ENCODE measurements around the gene SLC10A7. TPM values are rescaled to one million over a fixed set of nuclear protein-coding genes. Genes with fewer than 3 reads are reported as not detected.

The SLC10A7 gene
- total and polyA plus RNA-seq, 2 experiments from 2014 or later, result 0.81 to 4.3 TPM

GRCh38 chr4:146308951-146309350 lies 212.8 kb downstream of the SLC10A7 start:
- Histone ChIP-seq H3K4me3 (no peak overlapping the region), H3K9me2 (ENCODE audit: insufficient read depth) (no peaks in the 10 kb centered on the region), H3K4me1 (ENCODE audit: insufficient read depth) (no peaks in the 10 kb centered on the region), H4K20me1 (replicated peaks; ENCODE audit: insufficient read depth) (no peaks in the 10 kb centered on the region; the same call in 1 of the 2 replicates), H3F3A (replicated peaks; ENCODE audit: low read depth) (no peaks in the 10 kb centered on the region), H3K36me3 (ENCODE audit: insufficient read depth) (no peaks in the 10 kb centered on the region), H3K27ac (ENCODE audit: low read depth) (no peak overlapping the region), H3K4me2 (no peak overlapping the region), H2AFZ (no peak overlapping the region), H3K27me3 (ENCODE audit: insufficient read depth) (no peaks in the 10 kb centered on the region), H3K79me2 (replicated peaks; ENCODE audit: insufficient read depth) (no peaks in the 10 kb centered on the region)
- Mint-ChIP-seq H3K9me3 (no peaks in the 10 kb centered on the region), H3K27me3 (ENCODE audit: insufficient read depth, low read depth, poor library complexity) (no peaks in the 10 kb centered on the region), H3K4me1 (no peaks in the 10 kb centered on the region), H3K27ac (no peak overlapping the region), H3K4me3 (no peak overlapping the region), H3K36me3 (ENCODE audit: low read depth) (no peaks in the 10 kb centered on the region)
- no peak for DNase-seq (ENCODE audit: low spot score)
- no peak for ATAC-seq
- TF ChIP-seq REST (IDR thresholded peaks at IDR 0.05; ENCODE audit: unreplicated experiment), result no peak
- TF ChIP-seq NANOG (IDR thresholded peaks at IDR 0.05; ENCODE audit: borderline replicate concordance), result no peak
- TF ChIP-seq ETS1 (IDR thresholded peaks at IDR 0.05), result no peak
- TF ChIP-seq POLR2AphosphoS5 (IDR thresholded peaks at IDR 0.05; ENCODE audit: low read depth), result no peak
- no peak for TF ChIP-seq EZH2 (IDR thresholded peaks at IDR 0.05; ENCODE audit: low read depth, unreplicated experiment)
- TF ChIP-seq ZNF331 (CRISPR knock-in tag; IDR thresholded peaks at IDR 0.05; ENCODE audit: low read depth), result no peak
- no peak for TF ChIP-seq JUNB (IDR thresholded peaks at IDR 0.05; ENCODE audit: unreplicated experiment)
- TF ChIP-seq STAT1 (IDR thresholded peaks at IDR 0.05; ENCODE audit: unreplicated experiment), result no peak

GRCh38 chr4:146302822-146303221 lies 218.9 kb downstream of the SLC10A7 start:
- H3K27me3 Mint-ChIP-seq (ENCODE audit: insufficient read depth, low read depth, poor library complexity), result no peaks in the 10 kb centered on the region
- ATAC-seq, result no peak
- no peaks in the 10 kb centered on the region for H3K4me1 Mint-ChIP-seq
- TF ChIP-seq EZH2phosphoT487 (IDR thresholded peaks at IDR 0.05; ENCODE audit: unreplicated experiment) (no peak), ETS1 (IDR thresholded peaks at IDR 0.05) (no peak), STAT1 (IDR thresholded peaks at IDR 0.05; ENCODE audit: unreplicated experiment) (no peak), ZNF331 (CRISPR knock-in tag; IDR thresholded peaks at IDR 0.05; ENCODE audit: low read depth) (no peak), CREB1 (CRISPR knock-in tag; IDR thresholded peaks at IDR 0.05; ENCODE audit: low read depth) (no peak), NANOG (IDR thresholded peaks at IDR 0.05; ENCODE audit: borderline replicate concordance) (no peak)

More at GRCh38 chr4:146302822-146303221, 218.9 kb downstream of the SLC10A7 start:
- H3F3A ChIP-seq (replicated peaks; ENCODE audit: low read depth), result no peaks in the 10 kb centered on the region
- Mint-ChIP-seq H3K36me3 (ENCODE audit: low read depth) (no peaks in the 10 kb centered on the region), H3K27ac (no peak overlapping the region), H3K4me3 (no peak overlapping the region), H3K9me3 (no peaks in the 10 kb centered on the region)
- H2AFZ ChIP-seq, result no peak overlapping the region
- no peaks in the 10 kb centered on the region for H3K36me3 ChIP-seq (ENCODE audit: insufficient read depth)
- no peaks in the 10 kb centered on the region for H3K9me2 ChIP-seq (ENCODE audit: insufficient read depth)
- no peak overlapping the region for H3K4me3 ChIP-seq
- H3K4me2 ChIP-seq, result no peak overlapping the region
- H3K27ac ChIP-seq (ENCODE audit: low read depth), result no peak overlapping the region
- H4K20me1 ChIP-seq (replicated peaks; ENCODE audit: insufficient read depth), result no peaks in the 10 kb centered on the region
- H3K79me2 ChIP-seq (replicated peaks; ENCODE audit: insufficient read depth), result no peaks in the 10 kb centered on the region
- no peaks in the 10 kb centered on the region for H3K4me1 ChIP-seq (ENCODE audit: insufficient read depth)
- no peaks in the 10 kb centered on the region for H3K27me3 ChIP-seq (ENCODE audit: insufficient read depth)
- no peak for DNase-seq (ENCODE audit: low spot score)

Data from GM23338 (cell line).